GM12873 (cell line): ENCODE measurements around the gene CYP4F8.

Experiments
- CTCF ChIP-seq: IDR thresholded peaks from 2 replicates; pipeline ENCODE4 v1.5.1; 2012; ENCODE audit warnings: low read depth, mild to moderate bottlenecking, moderate library complexity, low read length, control low read depth; ENCODE audit not compliant: insufficient read depth; ENCODE audit errors: missing control alignments

Gene CYP4F8

GRCh38 chr19:15671237-15671821, 56.3 kb downstream of the CYP4F8 start:
- TF ChIP-seq CTCF = no peak

GRCh38 chr19:15671891-15672579, 57.0 kb downstream of the CYP4F8 start:
- no peak for TF ChIP-seq CTCF

- TF ChIP-seq CTCF = no peak
These were observed 57.7 kb downstream of the CYP4F8 start, which contains the start of gene CYP4F12 for GRCh38 chr19:15672580-15673175. TSS of gene CYP4F12 (plus strand) at chr19:15673087. CDS start at chr19:15673530, 443 bp downstream.

GRCh38 chr19:15673176-15673654, 58.2 kb downstream of the CYP4F8 start:
- TF ChIP-seq CTCF = no peak

GRCh38 chr19:15675560-15675959, 60.5 kb downstream of the CYP4F8 start:
- no peak for TF ChIP-seq CTCF

- TF ChIP-seq CTCF = no peak
These were observed 64.1 kb downstream of the CYP4F8 start for GRCh38 chr19:15679089-15679488.
